Embryonic facial prominence (tissue), 1 donor: Measurements from ENCODE around the gene EIF1AD.
"Not testable (repeated sequence)": the region's sequence is repeated elsewhere in the genome, so short reads cannot be mapped to it uniquely, and the experiment has no call there.

Source experiments
- DNase-seq: peaks from one replicate; pipeline ENCODE4 v3.0.0-alpha.2; 2016; ENCODE audit errors: extremely low spot score

The EIF1AD gene

GRCh38 chr11:66022401-66023185 lies 20.6 kb upstream of the EIF1AD start:
- no peak for DNase-seq

GRCh38 chr11:66020618-66021357 lies 18.8 kb upstream of the EIF1AD start:
- no peak for DNase-seq

- DNase-seq, result no peak
These were observed 18.3 kb upstream of the EIF1AD start for GRCh38 chr11:66020212-66020611.

- DNase-seq, result no peak
These were observed 15.4 kb upstream of the EIF1AD start for GRCh38 chr11:66017321-66017720.

DNA sequence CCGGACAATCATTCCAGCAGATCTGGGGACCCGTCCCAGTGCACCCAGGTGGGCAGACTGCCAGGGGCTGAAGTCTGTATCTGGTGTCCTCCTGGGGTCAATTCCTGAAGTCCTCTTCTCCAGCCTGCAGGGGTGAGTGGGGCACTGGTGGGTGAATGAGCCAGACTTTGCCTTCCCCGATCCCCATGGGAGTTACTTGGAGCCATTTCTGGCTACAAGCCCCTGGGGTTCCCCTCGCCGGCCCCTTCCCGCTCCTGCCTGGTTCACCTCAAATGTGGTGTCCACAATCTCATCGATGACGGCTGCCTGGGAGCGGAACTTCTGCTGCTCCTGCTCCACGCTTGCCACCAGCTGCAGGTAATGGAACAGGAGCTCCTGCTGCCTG lies 14.8 kb upstream of the EIF1AD start:
- no peak for DNase-seq

GRCh38 chr11:66015936-66016792 lies 14.2 kb upstream of the EIF1AD start:
- DNase-seq, result no peak

- DNase-seq, result no peak
These were observed 13.5 kb upstream of the EIF1AD start for GRCh38 chr11:66015454-66015881.

- no peak for DNase-seq
These were observed 13.0 kb upstream of the EIF1AD start for GRCh38 chr11:66014804-66015453.

DNA sequence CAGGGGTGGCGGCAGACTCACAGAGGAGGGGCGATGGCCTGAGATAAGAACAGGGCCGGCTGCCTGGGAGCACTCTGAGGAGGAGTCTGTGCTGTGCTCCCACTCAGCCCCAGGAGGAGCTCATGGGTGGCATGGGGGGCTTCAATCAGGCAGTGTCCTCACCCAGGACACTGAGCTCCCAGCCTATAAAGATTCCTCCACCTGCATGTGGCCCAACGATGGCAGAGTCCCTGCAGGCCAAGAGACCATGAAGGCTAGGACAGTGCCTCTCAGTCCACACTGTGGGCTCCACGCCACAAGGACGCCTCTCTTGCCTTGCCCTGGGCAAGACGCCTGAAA lies 11.8 kb upstream of the EIF1AD start:
- DNase-seq, result no peak

- no peak for DNase-seq
These were observed 11.2 kb upstream of the EIF1AD start for GRCh38 chr11:66012946-66013761.

GRCh38 chr11:66012371-66012945 lies 10.5 kb upstream of the EIF1AD start:
- no peak for DNase-seq

DNA sequence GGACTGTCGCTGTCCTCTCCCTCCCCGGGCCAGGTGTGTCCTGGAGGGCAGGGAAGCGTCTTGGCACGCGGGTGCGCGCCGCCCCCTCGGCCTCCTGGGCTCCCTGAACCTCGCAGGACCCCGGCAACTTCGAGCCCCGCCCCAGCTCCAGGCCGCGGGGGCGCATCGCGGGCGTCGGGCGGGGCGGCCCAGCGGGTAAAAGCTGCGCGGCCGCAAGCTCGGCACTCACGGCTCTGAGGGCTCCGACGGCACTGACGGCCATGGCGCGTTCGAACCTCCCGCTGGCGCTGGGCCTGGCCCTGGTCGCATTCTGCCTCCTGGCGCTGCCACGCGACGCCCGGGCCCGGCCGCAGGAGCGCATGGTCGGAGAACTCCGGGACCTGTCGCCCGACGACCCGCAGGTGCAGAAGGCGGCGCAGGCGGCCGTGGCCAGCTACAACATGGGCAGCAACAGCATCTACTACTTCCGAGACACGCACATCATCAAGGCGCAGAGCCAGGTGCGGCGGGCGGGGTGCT lies 9.9 kb upstream of the EIF1AD start, which contains the start of gene CST6:
Gene CST6 (plus strand): TSS at position 224 of the 519 bp plus-strand sequence. CDS start 37 bp downstream, at position 261.
- no peak for DNase-seq

DNA sequence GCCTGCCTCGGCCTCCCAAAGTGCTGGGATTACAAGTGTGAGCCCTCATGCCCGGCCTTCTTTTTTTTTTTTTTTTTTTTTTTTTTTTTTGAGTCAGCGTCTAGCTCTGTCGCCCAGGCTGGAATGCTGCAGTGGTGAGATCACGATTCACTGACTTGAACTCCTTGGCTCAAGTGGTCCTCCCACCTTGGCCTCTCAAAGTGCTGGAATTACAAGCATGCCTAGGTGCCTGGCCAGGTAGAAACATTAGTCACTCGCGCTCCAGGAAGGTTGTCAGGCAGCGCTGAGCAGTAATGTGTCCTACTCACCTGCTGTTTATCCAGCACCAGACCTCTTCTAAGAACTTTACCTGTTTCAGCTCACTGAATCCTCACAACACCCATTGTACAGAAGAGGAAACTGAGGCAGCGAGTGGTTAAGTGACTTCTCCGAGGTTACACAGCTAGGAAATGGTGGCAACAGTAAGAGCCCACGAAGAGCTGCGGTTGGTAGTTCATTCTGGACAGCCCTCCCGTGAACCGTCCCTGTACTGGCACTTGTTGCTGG lies 9.4 kb upstream of the EIF1AD start:
- no peak for DNase-seq

DNA sequence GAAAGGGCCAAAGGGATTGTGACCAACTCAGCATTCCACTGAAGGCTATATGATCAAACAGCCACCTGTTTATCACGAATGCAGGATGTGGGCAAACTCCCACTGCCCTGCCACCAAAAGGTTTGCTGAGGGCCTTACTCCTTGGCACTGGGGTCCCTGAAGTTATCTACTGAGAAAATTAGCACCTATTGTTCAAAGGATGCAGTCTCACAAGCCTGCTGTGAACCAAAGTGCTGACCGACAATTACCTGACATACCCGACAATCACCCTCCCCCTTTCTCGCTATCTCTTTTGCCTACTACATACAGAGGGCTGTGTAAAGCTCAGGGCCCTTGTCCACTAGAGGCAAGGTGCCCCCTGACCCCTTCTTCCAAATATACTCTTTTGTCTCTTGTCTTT lies 8.1 kb upstream of the EIF1AD start:
- DNase-seq, result not testable (repeated sequence)

- DNase-seq, result no peak
These were observed 6.6 kb upstream of the EIF1AD start for GRCh38 chr11:66008468-66009101.

DNA sequence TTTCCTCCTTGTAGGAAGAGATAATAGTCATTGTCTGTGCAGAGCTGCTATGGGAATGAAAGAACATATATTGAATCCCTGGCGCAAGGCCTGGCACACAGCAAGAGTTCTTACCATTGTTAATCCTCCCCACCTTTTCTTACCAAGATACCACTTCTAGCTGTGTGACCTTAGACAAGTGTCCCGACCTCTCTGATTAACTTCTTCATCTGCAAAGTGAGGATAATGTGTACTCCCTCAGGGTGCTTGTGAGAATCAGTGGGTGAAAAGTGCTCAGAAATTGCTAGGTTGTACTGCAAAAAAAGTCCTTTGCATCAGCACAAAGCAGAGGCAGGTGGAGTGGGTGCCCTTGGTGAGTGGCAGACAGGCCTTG lies 6.1 kb upstream of the EIF1AD start:
- DNase-seq, result no peak

- no peak for DNase-seq
These were observed 5.3 kb upstream of the EIF1AD start for GRCh38 chr11:66007201-66007634.

DNA sequence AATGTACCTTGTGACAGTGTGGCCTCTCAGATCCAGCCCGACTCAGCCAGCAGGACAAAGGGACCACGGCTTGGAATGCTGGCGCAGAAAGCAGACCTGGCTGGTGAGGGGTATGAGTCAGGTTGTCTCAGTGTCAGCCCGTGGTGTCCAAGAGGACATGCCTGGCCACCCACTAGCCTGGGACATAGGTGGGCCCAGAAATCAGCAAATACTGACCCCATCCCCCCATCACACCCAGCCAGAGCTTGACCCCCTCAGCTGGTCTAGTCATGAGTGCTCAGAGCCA lies 4.9 kb upstream of the EIF1AD start:
- DNase-seq, result no peak

DNA sequence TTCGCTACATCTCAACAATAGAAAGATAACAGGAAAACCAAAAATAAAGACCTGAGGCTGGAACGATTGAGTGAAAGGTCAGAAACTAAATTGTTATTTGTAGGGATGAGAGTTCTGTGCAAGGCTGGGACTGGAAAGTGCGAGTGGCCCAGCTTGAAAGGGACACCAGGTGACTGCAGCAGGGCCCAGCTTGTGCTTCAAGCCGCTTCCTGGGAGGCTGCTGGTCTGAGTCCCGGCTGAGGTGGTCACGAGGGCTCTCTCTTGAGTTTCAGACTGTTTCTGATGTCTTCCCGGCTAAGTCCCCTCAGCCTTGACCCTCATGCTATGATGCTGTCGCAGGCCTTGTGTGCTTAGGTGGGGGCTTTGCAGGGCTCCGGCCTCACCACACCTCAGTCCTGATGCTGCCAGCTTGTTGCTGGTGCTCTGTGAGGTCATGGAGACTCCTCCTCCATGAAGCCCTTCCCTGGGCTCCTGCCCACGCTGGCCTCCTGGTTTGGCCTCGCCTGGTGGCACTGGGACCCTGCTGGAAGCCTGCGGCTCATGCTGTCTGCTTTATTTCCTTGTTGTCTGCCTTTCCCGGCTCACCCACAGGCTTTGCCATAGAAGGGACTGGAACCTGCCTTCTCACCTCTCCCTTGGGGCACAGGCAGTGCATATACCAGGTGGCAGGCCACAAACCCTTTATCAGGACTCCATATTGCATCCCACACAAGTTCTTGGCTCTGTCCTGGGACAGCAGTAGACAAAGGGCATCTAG lies 4.4 kb upstream of the EIF1AD start:
- no peak for DNase-seq
